HAP-1 (cell line): ENCODE results near the gene TEX14.

ENCODE experiments used
- DNase-seq, 2 experiments: peaks; one replicate each; pipeline ENCODE4 v3.0.0-alpha.2; 2016 to 2020; ENCODE audit warnings: low spot score in 2 of 2
- H3K27me3 ChIP-seq: fragments of 250-450 bp; sonication (Bioruptor Pico); 2 replicates; pipeline ENCODE4 v1.5.1; 2020; ENCODE audit warnings: low read depth, mild to moderate bottlenecking, moderate library complexity
- H3K36me3 ChIP-seq: fragments of 250-450 bp; sonication (Bioruptor Pico); replicated peaks from 2 replicates; pipeline ENCODE4 v1.5.1; 2020; ENCODE audit warnings: mild to moderate bottlenecking
- H3K4me1 ChIP-seq: fragments of 250-450 bp; sonication (Bioruptor Pico); 2 replicates; pipeline ENCODE4 v1.5.1; 2020; ENCODE audit warnings: mild to moderate bottlenecking
- H3K4me3 ChIP-seq: fragments of 250-450 bp; sonication (Bioruptor Pico); 2 replicates; pipeline ENCODE4 v1.5.1; 2020; ENCODE audit warnings: mild to moderate bottlenecking, moderate library complexity
- H3K9me3 ChIP-seq: fragments of 250-450 bp; sonication (Bioruptor Pico); 2 replicates; pipeline ENCODE4 v1.5.1; 2020; ENCODE audit warnings: mild to moderate bottlenecking, moderate library complexity
- in situ Hi-C: fragments of 300-500 bp; cut with MboI; formaldehyde crosslinking; loops from 3 replicates; pipeline ENCODE4 v1.14.3; 2020; ENCODE audit warnings: low sequenced_read_pairs, inconsistent platforms, mixed read lengths

The TEX14 gene

DNA sequence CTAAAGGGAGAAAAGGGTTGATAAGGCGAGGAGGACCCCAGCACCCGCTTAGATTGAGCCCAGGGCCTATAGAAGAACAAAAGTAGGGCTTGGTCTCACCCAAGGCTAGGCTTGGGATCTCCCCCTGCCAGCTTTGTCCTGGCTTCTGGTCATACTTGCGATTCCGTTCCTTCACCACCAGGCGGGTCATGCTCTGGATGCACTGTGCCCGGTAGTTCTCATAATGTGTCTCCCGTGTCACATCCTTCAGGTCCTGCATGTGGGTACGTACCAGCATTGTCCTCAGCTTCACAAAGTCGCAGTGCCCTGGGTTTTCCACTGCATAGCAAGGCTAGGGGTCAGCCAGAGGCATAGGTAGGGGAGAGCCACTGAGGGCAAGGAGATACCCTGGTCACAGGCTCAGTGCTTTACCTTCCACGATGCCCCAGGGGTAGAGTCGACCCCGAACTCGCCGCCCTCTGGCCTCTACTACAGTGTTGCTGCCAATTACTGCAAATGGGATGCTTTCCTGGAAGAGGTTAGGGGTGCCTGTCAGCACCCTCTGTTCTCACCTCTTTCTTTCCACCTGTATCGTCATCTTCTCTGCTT lies 170.9 kb downstream of the TEX14 start:
- no peaks in the 10 kb centered on the region for H3K27me3 ChIP-seq
- peak; percentile 18 to 62 for DNase-seq
- H3K4me3 ChIP-seq: no peak overlapping the region
- H3K4me1 ChIP-seq: peaks cover 11% of the 10 kb centered on the region
- H3K9me3 ChIP-seq: no peaks in the 10 kb centered on the region
- H3K36me3 ChIP-seq: no peaks in the 10 kb centered on the region; the same call in 1 of the 2 replicates
- in situ Hi-C loops: loop anchor here (5.0 kb wide), 1 partner anchor 486 kb away; no protein-coding TSS in a partner anchor

DNA sequence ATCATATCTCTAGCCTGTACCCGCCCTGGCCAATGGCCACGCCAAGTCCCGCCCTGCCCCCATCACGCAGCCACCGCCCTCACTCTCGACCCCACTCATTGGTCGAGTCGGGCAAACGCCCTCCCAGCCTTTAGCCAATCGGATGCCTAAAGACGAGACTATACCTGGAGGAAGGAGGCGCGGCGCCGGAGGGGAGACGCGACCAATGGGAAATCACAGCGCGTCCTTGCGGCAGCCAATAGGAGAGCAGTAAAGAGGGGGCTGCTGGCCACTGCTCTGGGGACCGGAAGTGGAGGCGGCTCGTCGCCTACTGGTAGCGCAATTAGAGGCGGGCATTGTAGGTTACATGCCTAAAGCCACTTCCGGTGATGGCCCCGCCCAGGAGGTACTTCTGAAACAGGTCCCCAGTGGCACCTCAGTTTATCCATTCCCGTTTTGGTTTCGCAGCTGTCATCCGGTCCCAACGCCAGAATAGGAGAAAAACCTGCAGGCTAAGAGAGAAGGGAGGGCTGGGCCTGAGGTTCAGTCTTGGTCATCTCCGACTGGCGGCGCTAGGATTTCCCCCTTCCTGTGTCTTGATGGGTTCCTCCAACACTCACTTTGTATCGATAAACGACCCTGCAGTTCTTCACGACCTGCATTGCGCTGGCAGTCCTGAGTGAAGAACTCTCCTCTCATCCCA lies 173.8 kb downstream of the TEX14 start:
- peak overlapping the region; percentile 92 for H3K4me3 ChIP-seq
- H3K27me3 ChIP-seq: no peaks in the 10 kb centered on the region
- no peaks in the 10 kb centered on the region for H3K9me3 ChIP-seq
- peaks cover 20% of the 10 kb centered on the region for H3K4me1 ChIP-seq
- in situ Hi-C loops: no loop called here
- DNase-seq: peak; percentile 99 to 100
- no peaks in the 10 kb centered on the region; the same call in 1 of the 2 replicates for H3K36me3 ChIP-seq

DNA sequence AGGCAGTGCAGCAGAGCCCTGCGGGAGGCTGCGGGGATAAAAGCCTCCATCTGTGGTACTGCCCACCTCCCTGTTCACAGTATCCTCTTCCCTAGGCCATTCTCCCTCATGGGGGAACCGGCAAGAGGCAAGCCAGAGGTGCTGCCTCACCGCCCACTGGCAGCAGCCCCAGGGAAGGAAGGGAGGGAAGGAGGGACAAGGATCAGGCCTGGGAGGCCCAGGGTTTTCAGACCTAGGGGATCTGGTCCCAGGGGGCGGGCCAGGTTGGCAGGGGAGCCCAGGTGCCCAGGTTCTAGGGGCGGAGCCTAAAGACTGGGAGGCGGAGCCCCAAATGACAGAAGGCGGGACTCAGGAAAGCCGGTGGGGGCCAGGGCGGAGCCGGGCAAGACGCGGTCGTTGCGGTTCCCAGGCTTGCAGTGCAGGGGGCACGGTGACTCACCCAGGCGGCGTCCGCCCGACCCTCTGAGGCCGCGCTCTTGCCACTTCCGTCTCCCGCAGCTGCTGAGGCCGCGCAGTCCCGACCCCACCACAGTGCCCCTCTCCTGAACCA lies 174.4 kb downstream of the TEX14 start:
- Histone ChIP-seq H3K4me1 (peaks cover 20% of the 10 kb centered on the region), H3K36me3 (no peaks in the 10 kb centered on the region; the same call in 1 of the 2 replicates), H3K27me3 (no peaks in the 10 kb centered on the region), H3K4me3 (peak overlapping the region; percentile 92), H3K9me3 (no peaks in the 10 kb centered on the region)
- in situ Hi-C loops: no loop called here
- no peak for DNase-seq

DNA sequence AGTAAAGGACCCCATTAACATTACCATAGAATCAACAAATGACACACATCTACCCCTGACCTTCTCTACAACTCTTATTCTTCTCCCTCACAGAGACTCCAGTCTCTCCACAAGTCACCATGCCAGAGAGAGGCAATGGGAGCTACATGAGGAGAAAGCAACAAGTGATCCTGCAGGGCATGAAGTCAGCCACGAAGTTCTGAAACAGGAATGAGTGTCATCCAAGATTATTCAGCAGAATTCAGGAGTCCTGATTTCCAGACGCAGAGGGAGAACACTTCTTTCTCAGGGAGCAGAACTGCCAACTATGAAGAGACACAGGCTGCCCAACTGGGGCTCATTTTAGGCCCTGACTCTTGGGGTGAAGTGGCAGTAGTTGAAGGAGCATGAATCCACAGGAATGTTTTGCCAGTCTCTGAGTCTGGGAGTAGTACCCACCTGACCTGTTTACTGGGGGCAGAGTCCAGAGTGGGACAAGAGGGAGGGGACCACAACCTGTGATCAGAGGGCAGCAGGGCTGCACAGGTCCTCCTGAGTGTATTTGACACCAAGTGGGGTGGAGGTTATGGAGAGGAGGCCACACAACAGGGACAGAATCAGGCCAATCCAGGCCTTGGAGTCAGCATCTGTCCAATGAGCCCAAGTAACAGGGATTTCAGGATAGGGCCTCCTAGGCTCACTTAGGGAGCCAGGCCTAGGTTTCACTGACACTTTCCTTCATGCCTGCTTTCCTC lies 175.0 kb downstream of the TEX14 start:
- H3K9me3 ChIP-seq: no peaks in the 10 kb centered on the region
- H3K4me1 ChIP-seq: peaks cover 20% of the 10 kb centered on the region
- in situ Hi-C loops: no loop called here
- H3K4me3 ChIP-seq: peak overlapping the region; percentile 92
- no peaks in the 10 kb centered on the region for H3K27me3 ChIP-seq
- no peaks in the 10 kb centered on the region; the same call in none of the 2 replicates for H3K36me3 ChIP-seq
- no peak for DNase-seq

DNA sequence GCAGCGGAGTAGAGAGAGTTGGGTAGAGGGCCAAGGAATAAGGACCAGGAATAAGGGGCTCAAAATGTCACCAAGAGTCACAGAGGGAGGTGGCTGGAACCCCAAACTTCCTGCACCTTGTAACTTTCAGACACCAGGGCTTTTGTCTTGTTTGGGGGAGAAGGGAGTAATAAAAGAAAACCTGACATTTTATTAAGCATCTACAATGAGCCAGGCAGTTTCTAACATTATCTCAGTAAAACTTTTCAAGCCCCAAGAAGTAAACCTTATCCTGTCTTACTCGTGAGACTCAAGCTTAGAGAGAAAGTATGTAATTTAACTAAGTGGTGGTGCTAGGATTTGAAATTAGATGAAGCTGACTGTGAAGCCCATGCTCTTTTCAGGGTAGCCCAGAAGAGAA lies 176.6 kb downstream of the TEX14 start:
- Histone ChIP-seq H3K27me3 (no peaks in the 10 kb centered on the region), H3K4me1 (peaks cover 20% of the 10 kb centered on the region), H3K4me3 (no peak overlapping the region), H3K9me3 (no peaks in the 10 kb centered on the region), H3K36me3 (peaks cover 15% of the 10 kb centered on the region)
- in situ Hi-C loops: no loop called here
- no peak for DNase-seq

DNA sequence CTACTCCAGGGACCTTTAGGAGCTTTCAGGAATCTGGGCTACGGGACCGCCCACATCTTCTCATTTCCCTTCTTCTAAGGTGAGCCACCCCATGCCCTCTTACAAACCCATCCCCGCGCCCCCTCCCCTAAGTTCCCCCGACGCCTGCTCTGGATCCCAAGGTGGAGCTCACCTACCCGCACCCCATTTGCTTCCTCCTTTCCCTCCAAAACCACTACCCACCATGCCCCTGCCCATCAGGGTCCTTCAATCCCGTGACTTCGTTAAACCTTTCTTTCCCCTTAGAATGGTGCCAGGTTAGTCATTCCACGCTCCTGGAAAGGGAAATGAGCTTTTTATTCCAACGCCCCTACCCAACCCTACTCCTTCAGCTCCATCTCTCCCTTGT lies 177.1 kb downstream of the TEX14 start:
- Histone ChIP-seq H3K9me3 (no peaks in the 10 kb centered on the region), H3K4me3 (no peak overlapping the region; the same call in 1 of the 2 replicates), H3K4me1 (peaks cover 20% of the 10 kb centered on the region), H3K36me3 (peaks cover 20% of the 10 kb centered on the region), H3K27me3 (no peaks in the 10 kb centered on the region)
- no peak for DNase-seq
- in situ Hi-C loops: no loop called here

DNA sequence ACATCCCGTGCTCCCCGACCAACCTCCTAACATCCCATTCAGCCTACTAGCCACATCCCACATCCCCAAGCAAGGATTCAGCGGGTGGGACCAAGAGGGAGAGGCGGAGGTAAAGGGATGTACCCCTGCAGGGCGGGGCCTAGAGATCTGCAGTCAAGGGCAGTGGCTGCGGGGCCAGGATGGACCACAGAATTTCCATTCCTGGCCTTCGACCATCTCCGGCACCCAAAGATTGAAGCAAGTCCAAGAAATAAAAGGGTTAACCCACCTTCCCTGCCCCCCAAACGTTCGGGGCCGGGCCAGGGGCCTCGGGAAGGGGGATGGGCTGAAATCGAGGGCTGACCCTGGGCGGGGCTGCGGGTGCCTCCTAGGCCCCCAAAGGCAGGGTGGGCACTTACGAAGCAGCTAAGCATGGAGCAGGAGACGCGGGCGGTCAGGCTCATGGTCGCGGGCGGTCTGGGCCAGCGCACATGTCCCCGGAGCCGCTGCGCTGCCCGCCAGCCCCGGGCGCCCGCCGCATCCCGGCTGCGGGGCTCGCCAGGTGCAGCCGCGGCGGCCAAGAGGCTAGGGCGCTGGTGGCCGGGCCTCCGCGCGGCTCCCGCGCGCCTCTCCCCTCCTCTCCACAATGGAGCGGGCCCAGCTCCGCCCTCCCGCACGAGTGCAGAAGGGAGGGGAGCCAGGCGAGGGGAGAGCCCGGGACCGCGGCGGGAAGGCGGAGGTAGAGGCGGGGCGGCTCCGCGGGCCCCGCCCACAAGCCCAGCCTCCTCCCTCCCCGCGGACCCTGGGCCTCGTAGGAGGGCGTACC lies 177.7 kb downstream of the TEX14 start, which contains the start of gene MTMR4:
MTMR4 (minus strand) TSS at position 674 of the 805 bp plus-strand sequence; CDS start at position 443, 231 bp downstream.
- no peaks in the 10 kb centered on the region for H3K9me3 ChIP-seq
- DNase-seq: peak; percentile 87 to 91
- peak within 1 kb of the TSS; percentile 61 for H3K4me3 ChIP-seq
- H3K36me3 ChIP-seq: peaks cover 26% of the 10 kb centered on the region
- peaks cover 19% of the 10 kb centered on the region for H3K4me1 ChIP-seq
- no peaks in the 10 kb centered on the region for H3K27me3 ChIP-seq
- in situ Hi-C loops: no loop called here

DNA sequence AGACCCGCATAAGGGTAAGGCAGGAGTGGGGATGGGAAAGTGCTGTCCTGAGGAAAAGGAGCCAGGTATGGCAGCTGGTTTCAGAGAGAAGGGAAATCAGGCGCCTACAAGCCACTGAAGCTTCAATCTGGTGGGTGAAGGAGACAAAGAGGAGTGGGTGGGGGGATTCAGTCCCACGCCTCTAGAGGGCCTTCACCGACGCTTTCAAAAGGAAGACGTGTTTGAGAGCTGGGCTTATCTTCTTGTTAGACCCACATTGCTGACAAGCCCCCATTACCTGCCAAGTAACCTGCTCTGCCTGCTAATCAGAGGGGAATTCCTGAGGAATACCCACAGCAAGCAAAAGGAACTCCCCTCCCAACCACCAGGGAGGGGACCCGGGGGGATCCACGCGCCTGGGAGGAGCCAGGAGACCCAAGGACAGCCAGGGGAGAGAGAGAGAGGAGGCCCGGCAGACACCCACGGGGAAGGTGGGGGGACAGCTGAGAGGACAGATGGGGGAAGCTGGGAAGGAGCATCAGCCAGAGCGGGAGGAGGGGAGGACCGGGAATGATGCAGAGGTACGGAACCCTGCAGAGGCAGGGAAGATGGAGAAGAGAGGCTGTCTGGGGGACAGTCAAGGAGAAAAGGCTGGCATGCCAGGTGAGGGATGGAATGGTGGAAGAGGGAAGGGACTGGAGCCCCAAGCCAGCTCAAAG lies 178.4 kb downstream of the TEX14 start:
- H3K4me1 ChIP-seq: peaks cover 15% of the 10 kb centered on the region
- H3K27me3 ChIP-seq: no peaks in the 10 kb centered on the region
- in situ Hi-C loops: no loop called here
- DNase-seq: no peak
- H3K4me3 ChIP-seq: peak overlapping the region; percentile 61
- H3K36me3 ChIP-seq: peaks cover 34% of the 10 kb centered on the region
- H3K9me3 ChIP-seq: no peaks in the 10 kb centered on the region

DNA sequence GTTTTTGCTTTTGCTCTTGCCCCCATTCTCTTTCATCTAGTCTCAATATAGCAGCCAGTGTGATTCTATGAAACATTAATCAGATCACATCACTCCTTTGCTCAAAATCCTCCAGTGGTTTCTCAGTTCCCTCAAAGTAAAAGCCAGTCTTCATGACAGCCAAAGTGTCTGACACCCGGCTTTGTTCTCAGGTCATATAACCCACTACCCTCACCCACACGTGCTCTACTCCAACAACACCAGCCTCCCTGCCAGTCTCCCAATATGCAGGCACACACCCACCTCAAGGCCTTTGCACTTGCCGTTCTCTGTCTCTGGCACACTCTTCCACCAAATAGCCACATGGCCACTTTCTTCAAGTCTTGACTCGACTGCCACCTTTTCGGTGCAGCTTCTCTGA lies 181.8 kb downstream of the TEX14 start:
- H3K27me3 ChIP-seq: no peaks in the 10 kb centered on the region
- H3K9me3 ChIP-seq: no peaks in the 10 kb centered on the region
- in situ Hi-C loops: no loop called here
- peaks cover 67% of the 10 kb centered on the region for H3K36me3 ChIP-seq
- peaks cover 8% of the 10 kb centered on the region for H3K4me1 ChIP-seq
- H3K4me3 ChIP-seq: no peak overlapping the region
- no peak for DNase-seq

DNA sequence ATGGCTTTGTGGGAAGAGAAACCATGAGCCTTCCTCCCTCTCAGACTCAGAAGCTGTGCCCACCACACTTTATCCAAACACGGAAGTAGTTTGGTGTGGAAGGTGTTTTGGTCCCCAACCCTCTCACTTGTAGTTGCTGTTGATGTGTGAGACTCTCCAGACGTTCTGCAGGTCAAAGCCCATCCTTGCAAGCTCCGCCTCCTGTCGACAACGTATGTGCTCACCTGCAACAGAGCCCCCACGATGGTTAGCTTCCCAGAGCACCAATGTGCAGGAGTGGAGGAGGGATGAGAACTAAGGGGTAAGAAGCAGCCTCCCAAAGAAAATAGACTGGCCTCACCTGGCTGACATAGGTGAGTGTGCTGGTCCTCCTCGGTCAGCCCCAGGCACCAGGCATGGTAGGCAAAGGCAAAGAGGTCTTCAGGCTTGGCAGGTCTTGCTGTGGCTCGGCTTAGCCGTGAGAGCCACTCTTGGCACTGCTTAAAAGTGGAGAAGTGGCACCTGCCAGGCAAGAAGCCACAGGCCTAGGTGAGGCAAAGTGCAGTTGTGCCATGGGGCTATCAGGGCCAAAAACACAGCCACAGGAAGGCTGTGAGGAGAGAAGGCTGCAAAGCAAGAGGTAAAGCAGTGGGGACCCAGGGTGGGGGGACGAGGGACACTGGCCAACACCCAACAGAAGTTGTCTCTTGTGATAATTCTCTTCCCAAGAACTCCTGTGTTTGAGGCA lies 183.3 kb downstream of the TEX14 start:
- DNase-seq: no peak
- H3K36me3 ChIP-seq: peaks cover 83% of the 10 kb centered on the region
- peaks cover 4% of the 10 kb centered on the region for H3K4me1 ChIP-seq
- H3K27me3 ChIP-seq: no peaks in the 10 kb centered on the region
- no peak overlapping the region for H3K4me3 ChIP-seq
- in situ Hi-C loops: no loop called here
- H3K9me3 ChIP-seq: no peaks in the 10 kb centered on the region

DNA sequence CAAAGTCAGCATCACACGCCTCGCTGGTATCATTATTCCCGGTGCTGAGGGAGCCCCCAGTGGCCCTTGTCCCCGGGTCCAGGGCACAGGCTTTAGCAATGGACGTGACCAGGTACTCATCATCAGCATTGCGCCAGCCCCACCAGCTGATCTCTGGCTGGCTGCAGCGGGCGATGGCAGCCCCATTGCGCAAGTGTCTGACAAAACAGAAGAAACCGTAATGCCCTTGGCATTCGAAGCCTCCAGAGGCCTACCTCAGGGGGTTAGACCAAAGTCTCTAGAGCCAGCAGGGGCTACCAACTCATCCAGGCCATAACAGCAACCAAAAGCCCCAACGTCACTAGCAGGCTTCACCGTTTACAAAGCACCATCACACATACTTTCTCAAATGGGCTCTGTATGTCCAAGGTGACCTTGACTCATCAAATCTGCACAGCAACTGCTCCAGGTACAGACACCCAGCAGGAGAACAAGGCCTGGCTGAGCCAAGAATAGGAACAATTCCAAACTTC lies 184.7 kb downstream of the TEX14 start:
- Histone ChIP-seq H3K27me3 (no peaks in the 10 kb centered on the region), H3K36me3 (peaks cover 94% of the 10 kb centered on the region), H3K4me3 (no peak overlapping the region), H3K4me1 (no peaks in the 10 kb centered on the region), H3K9me3 (no peaks in the 10 kb centered on the region)
- DNase-seq: no peak
- in situ Hi-C loops: no loop called here
